PFSK-1 (cell line): ENCODE results near the gene FAM174C.

Source experiments
- FOXP2 ChIP-seq: optimal IDR thresholded peaks from 2 replicates; pipeline ENCODE3; 2011; ENCODE audit warnings: borderline replicate concordance, control low read depth, inconsistent platforms; ENCODE audit not compliant: insufficient read depth; ENCODE audit errors: extremely low read length, extremely low read depth
- POLR2AphosphoS5 ChIP-seq: IDR thresholded peaks from 2 replicates; pipeline ENCODE4 v1.6.1; 2012; ENCODE audit warnings: low read depth, mild to moderate bottlenecking, control low read depth, low read length, moderate library complexity
- SIN3A ChIP-seq: IDR thresholded peaks from 2 replicates; pipeline ENCODE4 v1.6.1; 2012; ENCODE audit warnings: mild to moderate bottlenecking, low read length, moderate library complexity, borderline replicate concordance; ENCODE audit not compliant: insufficient read depth
- TAF1 ChIP-seq: IDR thresholded peaks from 2 replicates; pipeline ENCODE4 v1.6.1; 2012; ENCODE audit warnings: low read length, control low read depth, borderline replicate concordance; ENCODE audit not compliant: insufficient read depth
- TF ChIP-seq, protein P1 (sequence below), 2 experiments: IDR thresholded peaks; 2 replicates each; pipeline versions ENCODE4 v1.6.1 to v1.8.0; 2011 to 2012; ENCODE audit warnings: low read depth in 2 of 2, low read length in 2 of 2, control low read depth in 1 of 2, inconsistent platforms in 1 of 2, mild to moderate bottlenecking in 1 of 2, moderate library complexity in 1 of 2; ENCODE audit not compliant: insufficient read depth in 1 of 2

Gene FAM174C

DNA sequence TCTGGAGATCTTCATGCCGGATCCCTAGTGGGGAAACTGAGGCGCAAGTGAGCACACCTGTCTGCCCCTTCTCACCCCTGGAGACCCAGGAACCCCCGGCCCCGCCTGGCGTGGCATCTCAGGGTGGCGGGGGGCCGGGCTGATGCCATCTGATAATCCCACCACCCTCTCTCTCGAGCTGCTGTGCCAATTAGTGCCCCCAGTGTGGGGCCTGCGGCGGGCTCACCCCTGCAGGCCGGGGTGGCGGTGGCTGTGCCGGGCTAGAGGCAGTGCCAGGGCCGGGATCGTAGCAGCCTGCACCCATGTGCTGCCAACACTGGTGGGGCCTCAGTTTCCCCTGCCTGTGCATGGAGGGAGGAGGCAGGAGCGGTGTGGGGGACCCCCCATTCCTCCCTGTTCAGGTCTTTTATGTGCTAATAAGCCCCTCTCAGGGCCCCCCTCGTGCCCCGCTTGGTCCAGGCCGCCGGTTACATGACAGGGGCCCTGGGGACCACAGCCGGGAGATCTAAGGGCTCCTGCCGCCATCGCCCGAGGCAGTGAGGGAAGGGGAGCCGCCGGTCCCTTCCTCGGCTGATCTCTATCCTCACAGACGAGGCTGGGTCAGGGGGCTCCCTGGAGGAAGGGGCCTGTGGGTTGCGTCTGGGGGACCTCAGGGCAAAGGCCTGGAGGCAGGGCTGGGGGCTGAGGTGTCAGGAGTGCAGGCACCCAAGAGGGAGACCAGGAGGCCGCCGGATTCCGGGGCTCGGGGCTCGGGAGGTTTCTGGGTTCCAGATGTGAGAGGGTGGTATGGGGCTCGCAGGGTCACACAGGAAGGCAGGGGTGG, 18.7 kb downstream of the FAM174C start:
- TF ChIP-seq TAF1 (no peak), FOXP2 (no peak), POLR2AphosphoS5 (no peak), SIN3A (no peak)

DNA sequence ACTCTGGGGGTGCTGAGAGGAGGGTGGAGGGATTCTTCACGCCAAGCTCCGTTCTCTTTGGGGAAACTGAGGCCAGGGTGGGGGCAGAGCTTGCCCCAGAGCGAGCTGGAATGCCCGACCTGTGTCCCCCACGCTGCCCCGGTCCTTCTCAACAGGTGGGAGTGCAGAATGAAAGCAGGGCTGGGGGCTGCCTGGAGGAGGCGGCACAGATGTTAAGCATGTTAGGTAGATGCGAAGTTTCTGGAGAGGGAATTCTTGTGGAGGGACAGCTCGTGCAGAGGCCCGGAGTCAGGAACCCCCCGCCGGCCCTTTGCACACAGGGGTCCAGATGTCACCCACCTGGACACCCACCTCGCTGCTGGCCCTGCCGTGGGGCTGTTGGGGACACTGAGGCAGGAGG, 19.4 kb downstream of the FAM174C start:
- TF ChIP-seq TAF1 (no peak), POLR2AphosphoS5 (no peak), FOXP2 (no peak), SIN3A (no peak)
- TF ChIP-seq, protein P1, sequence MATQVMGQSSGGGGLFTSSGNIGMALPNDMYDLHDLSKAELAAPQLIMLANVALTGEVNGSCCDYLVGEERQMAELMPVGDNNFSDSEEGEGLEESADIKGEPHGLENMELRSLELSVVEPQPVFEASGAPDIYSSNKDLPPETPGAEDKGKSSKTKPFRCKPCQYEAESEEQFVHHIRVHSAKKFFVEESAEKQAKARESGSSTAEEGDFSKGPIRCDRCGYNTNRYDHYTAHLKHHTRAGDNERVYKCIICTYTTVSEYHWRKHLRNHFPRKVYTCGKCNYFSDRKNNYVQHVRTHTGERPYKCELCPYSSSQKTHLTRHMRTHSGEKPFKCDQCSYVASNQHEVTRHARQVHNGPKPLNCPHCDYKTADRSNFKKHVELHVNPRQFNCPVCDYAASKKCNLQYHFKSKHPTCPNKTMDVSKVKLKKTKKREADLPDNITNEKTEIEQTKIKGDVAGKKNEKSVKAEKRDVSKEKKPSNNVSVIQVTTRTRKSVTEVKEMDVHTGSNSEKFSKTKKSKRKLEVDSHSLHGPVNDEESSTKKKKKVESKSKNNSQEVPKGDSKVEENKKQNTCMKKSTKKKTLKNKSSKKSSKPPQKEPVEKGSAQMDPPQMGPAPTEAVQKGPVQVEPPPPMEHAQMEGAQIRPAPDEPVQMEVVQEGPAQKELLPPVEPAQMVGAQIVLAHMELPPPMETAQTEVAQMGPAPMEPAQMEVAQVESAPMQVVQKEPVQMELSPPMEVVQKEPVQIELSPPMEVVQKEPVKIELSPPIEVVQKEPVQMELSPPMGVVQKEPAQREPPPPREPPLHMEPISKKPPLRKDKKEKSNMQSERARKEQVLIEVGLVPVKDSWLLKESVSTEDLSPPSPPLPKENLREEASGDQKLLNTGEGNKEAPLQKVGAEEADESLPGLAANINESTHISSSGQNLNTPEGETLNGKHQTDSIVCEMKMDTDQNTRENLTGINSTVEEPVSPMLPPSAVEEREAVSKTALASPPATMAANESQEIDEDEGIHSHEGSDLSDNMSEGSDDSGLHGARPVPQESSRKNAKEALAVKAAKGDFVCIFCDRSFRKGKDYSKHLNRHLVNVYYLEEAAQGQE (IDR thresholded peaks at IDR 0.05; ENCODE audit: insufficient read depth in 1 of 2, low read depth in 2 of 2, low read length in 2 of 2), result no peak

DNA sequence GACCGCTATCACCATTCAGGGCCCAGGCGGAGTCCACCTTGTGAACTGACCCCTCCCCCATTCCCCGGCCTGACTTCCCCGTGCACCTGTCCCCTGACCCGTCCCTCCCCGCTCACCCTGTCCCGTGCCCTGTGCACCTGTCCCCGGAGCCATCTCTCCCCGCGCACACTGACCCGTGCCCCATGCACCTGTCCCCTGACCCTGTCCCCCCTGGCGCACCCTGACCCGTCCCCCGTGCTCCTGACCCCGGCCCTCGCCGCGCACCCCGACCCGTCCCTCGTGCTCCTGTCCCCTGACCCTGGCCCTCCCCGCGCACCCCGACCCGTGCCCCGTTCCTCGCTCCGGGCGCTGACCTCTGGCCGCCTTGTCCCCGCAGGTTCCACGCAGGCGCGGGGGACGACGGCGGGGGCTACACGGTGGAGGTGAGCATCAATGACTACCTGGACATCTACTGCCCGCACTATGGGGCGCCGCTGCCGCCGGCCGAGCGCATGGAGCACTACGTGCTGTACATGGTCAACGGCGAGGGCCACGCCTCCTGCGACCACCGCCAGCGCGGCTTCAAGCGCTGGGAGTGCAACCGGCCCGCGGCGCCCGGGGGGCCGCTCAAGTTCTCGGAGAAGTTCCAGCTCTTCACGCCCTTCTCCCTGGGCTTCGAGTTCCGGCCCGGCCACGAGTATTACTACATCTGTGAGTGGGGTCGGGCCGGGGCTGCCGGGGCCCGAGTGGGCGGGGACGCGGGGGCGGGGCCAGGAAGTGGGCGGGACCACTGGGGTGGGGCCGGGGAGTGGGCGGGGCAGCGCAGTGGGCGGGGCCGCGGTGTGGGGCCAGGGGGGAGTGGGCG, 20.1 kb downstream of the FAM174C start:
- no peak for TF ChIP-seq FOXP2
- TF ChIP-seq SIN3A, result no peak
- no peak for TF ChIP-seq POLR2AphosphoS5
- TF ChIP-seq TAF1, result no peak
- TF ChIP-seq, protein P1 (IDR thresholded peaks at IDR 0.05; ENCODE audit: insufficient read depth in 1 of 2, low read depth in 2 of 2, low read length in 2 of 2), result no peak

DNA sequence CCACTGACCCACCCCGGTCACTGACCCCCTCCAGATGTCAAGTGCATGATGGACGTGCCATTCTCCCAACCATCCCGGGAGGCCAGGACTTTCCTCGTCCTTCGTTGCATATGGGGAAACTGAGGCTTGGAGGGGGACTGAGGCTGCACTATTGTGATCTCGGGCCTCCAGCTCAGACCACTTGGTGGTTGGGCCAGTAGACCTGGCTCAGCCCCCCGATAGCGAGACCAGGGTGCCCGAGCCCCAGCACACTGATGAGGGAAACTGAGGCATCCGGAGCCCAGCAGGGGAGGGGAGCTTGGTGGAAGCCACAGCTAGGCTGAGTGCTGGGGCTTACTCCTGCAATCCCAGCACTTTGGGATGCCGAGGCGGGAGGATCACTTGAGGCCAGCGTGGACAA, 20.7 kb downstream of the FAM174C start:
- TF ChIP-seq POLR2AphosphoS5, result no peak
- TF ChIP-seq TAF1, result no peak
- TF ChIP-seq FOXP2, result no peak
- TF ChIP-seq SIN3A, result no peak
- TF ChIP-seq, protein P1 (IDR thresholded peaks at IDR 0.05; ENCODE audit: insufficient read depth in 1 of 2, low read depth in 2 of 2, low read length in 2 of 2), result no peak

DNA sequence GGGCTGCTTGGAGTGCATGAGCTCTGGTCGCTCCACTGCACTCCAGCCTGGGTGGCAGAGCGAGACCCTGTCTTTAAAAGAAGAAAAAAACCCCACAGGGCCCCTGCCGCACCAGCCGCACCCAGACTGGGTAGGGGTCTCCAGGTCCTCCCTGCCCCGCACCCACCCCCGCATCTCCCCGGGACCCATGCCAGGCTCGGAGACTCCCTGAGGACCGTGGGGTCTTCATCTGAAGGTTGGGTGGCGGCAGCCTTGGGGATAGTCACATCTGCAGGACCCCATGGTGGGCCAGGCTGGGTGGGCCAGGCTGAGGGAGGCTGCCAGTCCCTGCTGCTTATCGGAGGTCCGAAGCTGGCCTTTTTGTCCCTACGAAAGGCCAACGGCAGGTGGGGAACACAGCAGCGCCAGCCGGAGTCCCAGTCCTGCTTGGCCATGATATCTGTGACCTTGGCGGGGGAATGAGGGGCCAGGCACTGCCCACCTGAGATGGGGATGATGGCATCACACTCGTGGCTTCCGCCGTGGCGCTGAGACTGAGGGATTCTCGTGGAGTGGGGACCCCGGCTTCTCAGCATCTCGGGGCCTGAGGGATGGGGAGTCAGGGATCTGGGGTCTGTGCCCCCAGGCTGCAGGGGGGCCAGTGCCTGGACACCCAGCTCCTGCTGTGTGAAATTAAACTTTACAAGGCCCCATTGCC, 21.4 kb downstream of the FAM174C start:
- TF ChIP-seq POLR2AphosphoS5, result no peak
- no peak for TF ChIP-seq FOXP2
- TF ChIP-seq TAF1, result no peak
- TF ChIP-seq, protein P1 (IDR thresholded peaks at IDR 0.05; ENCODE audit: insufficient read depth in 1 of 2, low read depth in 2 of 2, low read length in 2 of 2), result no peak
- TF ChIP-seq SIN3A, result no peak
